ENCODE data around the gene FOXL3. TPM values are rescaled to one million over a fixed set of nuclear protein-coding genes. Genes with fewer than 3 reads are reported as not detected.

FOXL3 gene
- total and polyA plus RNA-seq, 4 donors, result not detected

GRCh38 chr7:274266-274665 is 15.7 kb upstream of the FOXL3 start:
- H3K4me1 ChIP-seq (ENCODE audit: control insufficient read depth in 4 of 4, insufficient read depth in 4 of 4, low read length in 3 of 4), result no peaks in the 10 kb centered on the region
- TF ChIP-seq NR2F2 (IDR thresholded peaks at IDR 0.05) (no peak), FOXA2 (IDR thresholded peaks at IDR 0.05) (no peak), ZBTB33 (IDR thresholded peaks at IDR 0.05) (no peak), RXRA (IDR thresholded peaks at IDR 0.05) (no peak), GABPA (IDR thresholded peaks at IDR 0.05 in 1 of 2, conservative IDR thresholded peaks at IDR 0.05 in 1 of 2) (no peak), CTCF (IDR thresholded peaks at IDR 0.05; ENCODE audit: low read depth, low read length, missing input control) (no peak), FOXA1 (IDR thresholded peaks at IDR 0.05) (no peak), HNF4G (IDR thresholded peaks at IDR 0.05) (no peak), MAX (IDR thresholded peaks at IDR 0.05) (no peak), EGR1 (IDR thresholded peaks at IDR 0.05; ENCODE audit: low read depth in 2 of 2) (no peak), YY1 (IDR thresholded peaks at IDR 0.05) (no peak), SP1 (IDR thresholded peaks at IDR 0.05) (no peak), ATF3 (IDR thresholded peaks at IDR 0.05) (no peak), REST (IDR thresholded peaks at IDR 0.05) (no peak), TAF1 (conservative IDR thresholded peaks at IDR 0.05) (no peak), HNF4A (conservative IDR thresholded peaks at IDR 0.05) (no peak)
- H3K4me3 ChIP-seq (ENCODE audit: low read depth in 1 of 3, low read length in 3 of 3), result no peak overlapping the region
- peaks cover 0 to 1% (median 0%) of the 10 kb centered on the region in 4 donors for H3K9me3 ChIP-seq (ENCODE audit: control insufficient read depth in 4 of 4, low read length in 3 of 4)
- H3K36me3 ChIP-seq (ENCODE audit: control insufficient read depth in 4 of 4, insufficient read depth in 3 of 4, low read depth in 1 of 4, low read length in 3 of 4), result no peaks in the 10 kb centered on the region
- H3K27ac ChIP-seq (ENCODE audit: low read depth in 1 of 2, low read length in 2 of 2), result no peak overlapping the region
- DNase-seq (ENCODE audit: low spot score), result no peak
- no peak overlapping the region for H3K9ac ChIP-seq (ENCODE audit: low read depth in 1 of 2, low read length in 2 of 2)
- no peaks in the 10 kb centered on the region for H3K27me3 ChIP-seq (ENCODE audit: control insufficient read depth in 4 of 4, insufficient read depth in 4 of 4, low read length in 3 of 4)
- WGBS, result 55% methylated on average over 2 of the region's 2 CpGs

Data from liver (tissue), 9 donors.